HepG2 (cell line): ENCODE results near the gene PLXND1. TPM values are rescaled to one million over a fixed set of nuclear protein-coding genes. Genes with fewer than 3 reads are reported as not detected.

Experiments used
- AHDC1 ChIP-seq: sonication (generic); formaldehyde crosslinking; IDR thresholded peaks from 2 replicates; pipeline ENCODE4 v1.5.1; 2020; ENCODE audit warnings: mild to moderate bottlenecking, missing genetic modification reagents, borderline replicate concordance
- E2F1 ChIP-seq: sonication (generic); formaldehyde crosslinking; IDR thresholded peaks from 2 replicates; pipeline ENCODE4 v1.5.0; 2020; ENCODE audit warnings: missing genetic modification reagents
- EEA1 ChIP-seq: sonication (generic); formaldehyde crosslinking; IDR thresholded peaks from 2 replicates; pipeline ENCODE4 v1.5.1; 2020; ENCODE audit warnings: mild to moderate bottlenecking, missing genetic modification reagents, borderline replicate concordance
- ERF ChIP-seq: IDR thresholded peaks from 2 replicates; pipeline ENCODE4 v1.6.1; 2018; ENCODE audit warnings: missing biosample characterization, missing genetic modification reagents
- FOXA1 ChIP-seq, 2 experiments: fragments of 450-650 bp in 1 of 2; sonication (generic) in 1 of 2; formaldehyde crosslinking in 1 of 2; IDR thresholded peaks; 2 replicates each; pipeline versions ENCODE4 v1.4.0 to v1.6.1; 2016 to 2020; ENCODE audit warnings: missing genetic modification reagents in 1 of 2
- FOXA3 ChIP-seq: IDR thresholded peaks from 2 replicates; pipeline ENCODE4 v1.6.1; 2016; ENCODE audit warnings: missing genetic modification reagents, missing compliant biosample characterization
- GPN1 ChIP-seq: sonication (generic); formaldehyde crosslinking; IDR thresholded peaks from 2 replicates; pipeline ENCODE4 v1.5.1; 2020; ENCODE audit warnings: missing genetic modification reagents, borderline replicate concordance
- HDAC6 ChIP-seq: fragments of 200-600 bp; sonication (generic); IDR thresholded peaks from 2 replicates; pipeline ENCODE4 v1.7.0; 2017; ENCODE audit warnings: mild to moderate bottlenecking, antibody characterized with exemption, low read length, low read depth
- HES4 ChIP-seq: sonication (generic); formaldehyde crosslinking; IDR thresholded peaks from 2 replicates; pipeline ENCODE4 v1.9.0; 2021; ENCODE audit warnings: mild to moderate bottlenecking, missing genetic modification reagents, borderline replicate concordance
- KDM3A ChIP-seq: IDR thresholded peaks from 2 replicates; pipeline ENCODE4 v1.6.1; 2018; ENCODE audit warnings: low read depth, missing compliant biosample characterization
- MTERF4 ChIP-seq: sonication (generic); formaldehyde crosslinking; IDR thresholded peaks from 2 replicates; pipeline ENCODE4 v1.8.0; 2023; ENCODE audit warnings: mild to moderate bottlenecking, missing genetic modification reagents
- REL ChIP-seq: sonication (generic); formaldehyde crosslinking; conservative IDR thresholded peaks from 2 replicates; pipeline ENCODE4 v1.8.0; 2022; ENCODE audit warnings: mild to moderate bottlenecking, missing genetic modification reagents, moderate library complexity
- RNF2 ChIP-seq: fragments of 450-650 bp; conservative IDR thresholded peaks from 2 replicates; pipeline ENCODE4 v1.6.1; 2016; ENCODE audit warnings: low read depth
- SETDB1 ChIP-seq: sonication (generic); formaldehyde crosslinking; IDR thresholded peaks from 2 replicates; pipeline ENCODE4 v1.5.1; 2020; ENCODE audit warnings: missing genetic modification reagents, mild to moderate bottlenecking, borderline replicate concordance
- SP5 ChIP-seq: IDR thresholded peaks from 2 replicates; pipeline ENCODE4 v1.6.1; 2016; ENCODE audit warnings: low read depth, borderline replicate concordance
- SRSF1 ChIP-seq: fragments of 200-400 bp; formaldehyde crosslinking; optimal IDR thresholded peaks from 2 replicates; pipeline ENCODE3; 2017; ENCODE audit warnings: mild to moderate bottlenecking, low read depth, low read length, moderate library complexity
- ZFAT ChIP-seq: sonication (generic); formaldehyde crosslinking; conservative IDR thresholded peaks from 2 replicates; pipeline ENCODE4 v1.8.1; 2023; ENCODE audit warnings: missing genetic modification reagents, inconsistent platforms
- ZNF549 ChIP-seq: sonication (generic); formaldehyde crosslinking; IDR thresholded peaks from 2 replicates; pipeline ENCODE4 v1.5.0; 2020; ENCODE audit warnings: missing genetic modification reagents
- ZNF891 ChIP-seq: sonication (generic); formaldehyde crosslinking; IDR thresholded peaks from 2 replicates; pipeline ENCODE4 v1.5.0; 2020; ENCODE audit warnings: mild to moderate bottlenecking, missing genetic modification reagents
- polyA plus RNA-seq, 8 experiments: library from polyadenylated mRNA; depleted of rRNA in 3 of 8; stranded (reverse) in 7 of 8; unstranded in 1 of 8; fragments of >200 nt; fragmentation: Illumina TruSeq in 4 of 8; extraction: Trizol in 4 of 8; gene quantifications; 2 replicates each; pipeline versions ENCODE4 v1.2.1 to v1.2.3, GENCODE V29; 2011 to 2016; ENCODE audit warnings: low read depth in 4 of 8, missing spikeins in 1 of 8, mixed read lengths in 1 of 8; ENCODE audit not compliant: insufficient read depth in 1 of 8
- total RNA-seq, 5 experiments: library from RNA; depleted of rRNA; stranded (reverse); fragments of >200 nt; fragmentation: Illumina TruSeq; extraction: Trizol; gene quantifications; 2 replicates each; pipeline ENCODE4 v1.2.3, GENCODE V29; 2016; ENCODE audit warnings: low read depth in 1 of 5
- TF ChIP-seq, protein P1 (sequence below): sonication (generic); formaldehyde crosslinking; IDR thresholded peaks from 2 replicates; pipeline ENCODE4 v1.4.0; 2020; ENCODE audit warnings: missing genetic modification reagents, mild to moderate bottlenecking, borderline replicate concordance

Gene PLXND1
- total and polyA plus RNA-seq, 2 of the 13 experiments (the other 11 are each of a cell fraction or from before 2014, with no cell fraction given) = 15.9 to 42.0 TPM

- TF ChIP-seq ZFAT (CRISPR knock-in tag) (no peak), REL (CRISPR knock-in tag) (no peak), MTERF4 (no peak), HES4 (CRISPR knock-in tag) (peak; percentile 41; the same call in 1 of the 2 replicates), GPN1 (no peak), FOXA1 (IDR thresholded peaks at IDR 0.05) (no peak), FOXA1 (CRISPR knock-in tag; IDR thresholded peaks at IDR 0.05) (peak; percentile 50; the same call in 1 of the 2 replicates), SRSF1 (no peak), ERF (peak; percentile 47), SETDB1 (CRISPR knock-in tag) (no peak), EEA1 (no peak), FOXA3 (CRISPR knock-in tag) (peak; percentile 71), ZNF891 (CRISPR knock-in tag) (0 out of 2 replicates have a peak, but pooled peaks have one; percentile 4), ZNF549 (CRISPR knock-in tag) (no peak), E2F1 (no peak), RNF2 (no peak), HDAC6 (no peak), SP5 (CRISPR knock-in tag) (peak; percentile 93), KDM3A (CRISPR knock-in tag) (peak; percentile 76; the same call in 1 of the 2 replicates), AHDC1 (CRISPR knock-in tag) (peak; percentile 36; the same call in 1 of the 2 replicates)
- TF ChIP-seq, protein P1, sequence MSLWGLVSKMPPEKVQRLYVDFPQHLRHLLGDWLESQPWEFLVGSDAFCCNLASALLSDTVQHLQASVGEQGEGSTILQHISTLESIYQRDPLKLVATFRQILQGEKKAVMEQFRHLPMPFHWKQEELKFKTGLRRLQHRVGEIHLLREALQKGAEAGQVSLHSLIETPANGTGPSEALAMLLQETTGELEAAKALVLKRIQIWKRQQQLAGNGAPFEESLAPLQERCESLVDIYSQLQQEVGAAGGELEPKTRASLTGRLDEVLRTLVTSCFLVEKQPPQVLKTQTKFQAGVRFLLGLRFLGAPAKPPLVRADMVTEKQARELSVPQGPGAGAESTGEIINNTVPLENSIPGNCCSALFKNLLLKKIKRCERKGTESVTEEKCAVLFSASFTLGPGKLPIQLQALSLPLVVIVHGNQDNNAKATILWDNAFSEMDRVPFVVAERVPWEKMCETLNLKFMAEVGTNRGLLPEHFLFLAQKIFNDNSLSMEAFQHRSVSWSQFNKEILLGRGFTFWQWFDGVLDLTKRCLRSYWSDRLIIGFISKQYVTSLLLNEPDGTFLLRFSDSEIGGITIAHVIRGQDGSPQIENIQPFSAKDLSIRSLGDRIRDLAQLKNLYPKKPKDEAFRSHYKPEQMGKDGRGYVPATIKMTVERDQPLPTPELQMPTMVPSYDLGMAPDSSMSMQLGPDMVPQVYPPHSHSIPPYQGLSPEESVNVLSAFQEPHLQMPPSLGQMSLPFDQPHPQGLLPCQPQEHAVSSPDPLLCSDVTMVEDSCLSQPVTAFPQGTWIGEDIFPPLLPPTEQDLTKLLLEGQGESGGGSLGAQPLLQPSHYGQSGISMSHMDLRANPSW = no peak
These were observed 11.5 kb downstream of the PLXND1 start (continued) for GRCh38 chr3:129594907-129595390.
